Frontal cortex (tissue), 4 donors: ENCODE measurements around the gene LRWD1. TPM values are rescaled to one million over a fixed set of nuclear protein-coding genes. Genes with fewer than 3 reads are reported as not detected.
"Not testable (repeated sequence)": the region's sequence is repeated elsewhere in the genome, so short reads cannot be mapped to it uniquely, and the experiment has no call there.

Experiments
- DNase-seq, 2 donors: peaks; one replicate each; pipeline ENCODE4 v3.0.0; 2012; ENCODE audit warnings: low spot score in 2 of 2
- FAIRE-seq: peaks from 2 replicates; lab custom pipeline; 2012; peaks lifted over from hg19 to GRCh38; lab: Jason Lieb, UNC
- total RNA-seq: library from RNA; depleted of rRNA; stranded (reverse); fragments of >200 nt; gene quantifications from one replicate; pipeline ENCODE4 v1.2.3, GENCODE V29; 2014
- donor health status: control.
- donor health status: control.
- donor health status: control.

Gene LRWD1
- total RNA-seq, 1 donor from 2014 or later: 55.4 TPM

DNA sequence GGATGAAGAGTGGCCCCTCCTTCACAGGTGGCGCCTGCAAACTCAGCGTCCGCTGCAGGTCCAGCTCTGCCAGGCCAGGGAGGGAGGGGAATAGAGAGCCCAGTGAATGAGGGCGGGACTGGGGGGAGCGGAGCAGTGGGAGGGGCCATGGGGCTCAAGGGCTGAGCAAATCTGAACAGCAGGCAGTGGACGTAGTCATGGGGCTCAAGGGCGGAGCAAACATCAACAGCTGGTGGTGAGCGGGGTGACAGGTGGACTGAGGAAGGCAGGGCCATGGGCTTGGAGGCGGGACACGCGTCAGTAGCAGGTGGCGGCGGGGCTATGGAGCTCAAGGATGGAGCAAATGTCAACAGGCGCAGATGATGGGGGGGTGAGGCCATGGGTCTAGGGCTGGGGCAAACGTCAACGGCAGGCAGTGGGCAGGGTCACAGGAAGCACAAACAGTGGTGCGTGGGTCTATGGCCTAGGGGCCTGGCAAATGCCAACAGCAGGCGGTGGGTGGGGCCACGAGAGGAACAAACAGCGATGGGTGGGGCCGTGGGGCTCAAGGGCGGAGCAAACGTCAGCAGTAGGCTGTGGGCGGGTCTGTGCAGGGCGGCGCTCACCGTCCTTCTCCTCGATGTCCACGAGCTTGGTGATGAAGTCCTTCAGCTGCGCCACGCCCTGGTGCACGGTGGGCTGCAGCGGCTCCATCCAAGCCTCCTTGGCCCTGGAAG, 28.6 kb downstream of the LRWD1 start:
- FAIRE-seq, DNase-seq: not testable (repeated sequence)

DNA sequence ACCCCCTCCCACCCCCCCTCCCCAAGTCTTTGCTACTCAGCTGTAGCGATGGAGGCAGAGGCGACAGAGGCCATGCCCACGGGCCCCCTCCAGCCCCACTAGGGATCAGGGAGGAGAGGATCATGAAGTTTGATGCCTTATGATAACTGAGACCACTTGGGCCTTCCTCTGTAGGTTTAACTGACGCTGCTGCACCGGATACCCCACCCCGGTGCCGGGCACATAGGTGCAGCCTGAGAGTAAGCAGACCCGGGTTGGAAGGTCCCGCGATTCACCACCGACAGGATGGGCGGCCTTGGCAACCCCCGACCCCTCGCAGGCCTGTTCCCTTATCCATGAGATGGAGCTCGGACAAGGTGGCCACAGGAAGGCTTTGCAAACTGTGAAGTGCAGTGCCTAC, 29.2 kb downstream of the LRWD1 start:
- FAIRE-seq, DNase-seq: not testable (repeated sequence)

DNA sequence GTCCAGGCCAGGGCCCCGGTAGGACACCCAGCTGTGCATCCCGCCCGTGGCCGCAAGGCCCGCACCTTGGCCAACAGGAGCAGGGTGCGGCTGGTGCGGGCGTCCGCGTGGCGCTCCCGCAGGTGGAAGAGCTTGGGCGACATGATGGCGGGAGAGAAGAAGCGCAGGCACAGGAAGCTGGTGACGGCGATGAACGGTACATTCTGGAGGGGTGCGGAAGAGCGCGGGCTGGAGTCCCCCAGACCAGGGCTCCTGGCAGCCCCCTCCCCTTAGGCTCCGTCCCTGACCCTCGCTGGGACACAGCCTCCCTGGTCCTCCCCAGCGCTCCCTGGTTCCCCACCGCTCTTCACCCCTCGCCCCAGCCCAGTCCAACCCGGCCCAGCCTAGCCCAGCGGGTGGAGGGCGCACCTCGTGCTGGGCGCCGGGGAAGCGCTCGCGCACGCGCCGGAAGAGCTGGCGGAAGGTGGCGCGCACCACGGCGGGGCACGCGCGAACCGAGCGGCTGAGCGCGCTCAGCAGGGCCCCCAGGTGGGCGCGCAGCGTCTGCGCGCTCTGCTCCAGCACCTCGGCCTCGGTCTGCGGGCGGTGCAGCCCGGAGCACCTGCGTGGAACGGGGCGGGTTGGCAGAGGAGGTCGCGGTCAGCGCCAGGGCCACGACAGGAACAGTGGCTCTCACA, 29.8 kb downstream of the LRWD1 start:
- not testable (repeated sequence) for DNase-seq, FAIRE-seq

DNA sequence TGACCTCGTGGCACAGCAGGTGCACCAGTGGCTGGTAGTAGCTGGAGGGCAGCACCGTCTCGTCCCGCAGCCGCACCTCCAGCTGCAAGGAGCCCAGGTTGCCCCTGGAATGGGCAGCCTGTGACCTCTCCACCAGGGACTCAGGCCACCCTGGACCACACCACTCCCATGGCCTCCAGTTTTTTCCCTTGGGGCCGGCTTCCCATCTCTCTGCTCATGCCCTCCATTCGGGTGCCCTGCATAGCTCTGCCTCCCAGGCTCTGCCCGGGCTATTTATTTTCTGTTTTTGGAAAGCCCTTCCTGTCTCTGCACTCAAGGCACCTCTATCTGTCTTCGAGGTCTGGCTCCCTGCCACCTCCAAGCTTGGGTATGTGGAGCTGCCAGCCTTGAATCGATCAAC, 32.1 kb downstream of the LRWD1 start:
- not testable (repeated sequence) for FAIRE-seq, DNase-seq

DNA sequence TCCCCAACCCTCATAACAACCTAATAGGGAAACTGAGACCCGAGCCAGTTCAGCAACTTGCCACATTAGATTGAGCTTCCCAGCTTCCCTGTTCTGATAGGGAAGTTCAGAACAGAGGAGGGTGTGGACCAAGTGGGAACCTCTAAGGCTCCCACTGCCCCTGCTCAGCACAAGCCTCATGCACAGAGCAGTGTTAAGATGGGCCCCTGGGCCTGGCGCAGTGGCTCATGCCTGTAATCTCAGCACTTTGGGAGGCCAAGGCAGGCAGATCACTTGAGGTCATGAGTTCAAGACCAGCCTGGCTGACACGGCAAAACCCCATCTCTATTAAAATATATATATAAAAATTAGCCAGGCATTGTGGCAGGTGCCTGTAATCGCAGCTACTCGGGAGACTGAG, 32.5 kb downstream of the LRWD1 start:
- not testable (repeated sequence) for DNase-seq, FAIRE-seq

DNA sequence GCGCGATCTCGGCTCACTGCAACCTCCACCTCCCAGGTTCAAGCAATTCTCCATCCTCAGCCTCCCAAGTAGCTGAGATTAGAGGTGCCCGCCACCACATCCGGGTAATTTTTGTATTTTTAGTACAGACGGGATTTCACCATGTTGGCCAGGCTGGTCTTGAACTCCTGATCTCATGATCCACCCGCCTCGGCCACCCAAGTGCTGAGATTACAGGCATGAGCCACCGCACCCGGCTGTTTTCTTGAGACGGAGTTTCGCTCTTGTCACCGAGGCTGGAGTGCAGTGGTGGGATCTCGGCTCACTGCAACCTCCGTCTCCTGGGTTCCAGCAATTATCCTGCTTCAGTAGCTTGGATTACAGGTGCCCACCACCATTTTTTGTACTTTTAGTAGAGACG, 33.5 kb downstream of the LRWD1 start:
- not testable (repeated sequence) for FAIRE-seq, DNase-seq

DNA sequence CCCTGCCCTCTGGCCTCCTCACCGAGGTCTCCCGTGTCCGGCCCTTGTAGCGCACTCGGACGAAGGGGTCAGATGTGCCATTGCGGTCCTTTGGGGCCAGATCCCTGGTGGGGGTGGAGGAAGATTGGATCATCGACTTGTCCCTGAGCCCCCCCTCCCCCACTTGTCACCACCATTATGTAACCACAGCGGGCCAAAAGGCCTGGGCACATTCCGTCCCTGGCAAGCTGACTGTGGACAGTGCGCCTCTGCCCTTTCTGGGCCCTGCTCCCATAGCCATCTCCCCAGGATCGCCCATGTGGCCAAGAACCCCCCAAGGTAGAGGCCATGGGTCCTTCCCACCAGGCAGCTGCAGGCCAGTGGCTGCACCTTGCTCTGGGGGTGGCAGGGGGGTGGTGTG, 38.4 kb downstream of the LRWD1 start:
- FAIRE-seq: not testable (repeated sequence)

DNA sequence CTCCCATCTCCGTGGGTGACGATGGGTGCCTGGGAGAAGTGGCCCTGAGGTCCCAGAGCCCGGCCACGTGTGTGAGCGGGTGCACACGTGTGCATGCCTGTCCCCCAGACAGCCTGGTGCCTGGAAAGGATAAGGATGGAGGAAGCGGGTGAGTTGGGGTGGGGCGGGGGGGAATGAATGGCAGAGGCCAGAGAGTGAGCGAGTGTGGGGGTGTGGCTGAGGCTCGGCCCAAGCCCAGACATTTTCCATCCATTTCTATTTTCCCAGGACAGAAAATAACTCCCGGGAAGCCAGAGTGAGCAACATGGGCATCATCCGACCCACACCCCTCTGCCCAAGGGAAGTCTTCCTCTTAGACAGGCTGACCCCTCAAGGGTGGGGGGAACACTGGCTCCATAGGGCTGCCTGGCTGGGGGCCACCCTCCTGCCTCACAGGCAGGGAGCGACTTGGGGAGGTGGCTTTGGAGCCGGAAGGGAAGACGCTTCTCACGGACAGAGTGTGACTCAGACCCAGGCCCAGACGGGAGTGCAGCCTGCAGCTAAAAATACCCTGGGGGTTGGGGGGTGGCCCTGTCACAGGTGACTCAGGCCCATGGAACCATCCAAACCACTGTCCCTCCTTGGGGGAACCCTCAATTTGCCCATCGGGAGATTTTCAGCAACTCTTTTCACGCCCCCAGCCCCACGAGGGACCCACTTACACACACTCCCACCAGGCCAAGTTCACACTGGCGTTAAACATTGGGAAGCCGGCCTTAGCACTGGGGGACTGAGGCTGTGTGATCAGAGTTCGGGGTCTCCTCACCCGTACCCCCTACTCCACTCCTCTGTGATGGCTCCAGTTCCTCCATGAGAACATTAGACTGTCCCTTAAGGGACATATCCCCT, 40.8 kb downstream of the LRWD1 start:
- not testable (repeated sequence) for FAIRE-seq

More for the DNA sequence above, 38.4 kb downstream of the LRWD1 start:
- not testable (repeated sequence) for DNase-seq

DNA sequence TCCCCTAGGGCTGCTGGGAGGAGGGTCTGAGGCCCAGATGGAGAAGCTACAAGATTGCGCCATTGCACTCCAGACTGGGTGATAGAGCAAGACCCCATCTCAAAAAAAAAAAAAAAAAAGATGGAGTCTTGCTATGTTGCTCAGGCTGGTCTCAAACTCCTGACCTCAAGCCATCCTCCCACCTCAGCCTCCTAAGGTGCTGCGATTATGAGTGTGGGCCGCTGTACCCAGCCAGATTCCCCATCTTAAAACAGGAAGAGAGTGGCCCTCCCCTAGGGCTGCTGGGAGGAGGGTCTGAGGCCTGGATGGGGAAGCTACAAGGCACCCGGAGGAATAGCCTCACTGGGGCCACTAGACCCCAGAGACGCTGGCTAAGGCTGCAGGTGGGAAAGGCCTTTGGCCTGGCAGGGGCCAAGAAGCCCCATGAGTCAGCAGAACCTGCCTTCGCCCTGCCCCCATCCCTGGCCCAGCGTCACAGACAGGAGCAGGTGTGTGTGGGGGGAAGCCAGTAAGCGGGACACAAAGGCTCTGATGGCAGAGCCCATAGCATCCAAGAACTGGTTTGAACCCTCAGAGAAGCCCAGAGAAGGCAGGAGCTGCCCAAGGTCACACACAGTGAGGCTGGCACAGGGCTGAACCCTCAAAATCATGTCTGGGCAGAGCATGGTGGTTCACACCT, 42.8 kb downstream of the LRWD1 start:
- DNase-seq, FAIRE-seq: not testable (repeated sequence)

More for the DNA sequence above, 40.8 kb downstream of the LRWD1 start:
- DNase-seq: not testable (repeated sequence)

DNA sequence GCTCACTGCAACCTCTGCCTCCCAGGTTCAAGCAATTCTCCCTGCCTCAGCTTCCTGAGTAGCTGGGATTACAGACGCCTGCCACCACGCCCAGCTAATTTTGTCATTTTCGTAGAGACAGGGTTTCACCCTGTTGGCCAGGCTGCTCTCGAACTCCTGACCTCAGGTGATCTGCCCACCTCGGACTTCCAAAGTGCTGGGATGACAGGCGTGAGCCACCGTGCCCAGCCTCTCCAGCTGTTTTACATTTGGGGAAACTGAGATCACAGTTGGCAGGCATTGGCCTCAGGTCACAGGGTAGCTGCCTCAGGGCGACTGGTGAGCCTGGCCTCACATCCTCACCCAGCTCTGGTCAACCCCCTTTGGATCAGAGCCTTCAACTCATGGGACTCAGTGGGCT, 45.8 kb downstream of the LRWD1 start:
- DNase-seq: not testable (repeated sequence)

DNA sequence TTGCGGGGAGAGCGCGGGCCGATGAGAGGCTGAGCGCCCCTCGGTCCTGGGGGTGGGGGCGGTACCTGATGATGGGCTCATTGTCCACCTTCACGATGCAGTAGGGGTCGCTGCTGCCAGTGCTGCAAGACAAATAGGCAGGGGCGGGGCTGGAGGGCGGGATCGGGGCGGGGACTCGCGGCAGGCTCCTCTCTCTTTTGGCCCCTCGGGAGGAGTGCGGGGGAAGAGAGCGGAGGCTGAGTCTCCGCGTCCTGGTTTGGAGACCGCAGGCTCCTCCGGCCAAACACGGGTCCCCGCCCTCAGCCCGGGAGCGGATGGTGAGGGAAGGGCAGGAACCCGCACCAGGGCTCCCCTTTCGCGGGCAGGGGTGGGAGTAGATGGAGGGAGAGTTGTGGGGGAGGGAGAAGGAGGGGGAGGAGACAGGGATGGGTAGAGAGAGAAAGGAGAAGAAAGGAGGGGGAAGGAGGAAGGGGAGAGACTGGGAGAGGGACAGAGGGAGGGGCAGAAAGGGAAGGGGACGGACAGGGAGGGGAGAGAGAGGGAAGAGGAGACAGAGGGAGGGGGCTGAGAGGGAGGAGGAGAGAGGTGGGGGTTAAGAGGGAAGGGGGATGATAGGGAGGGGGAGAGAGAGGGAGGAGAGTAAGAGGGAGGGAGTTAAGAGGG, 47.2 kb downstream of the LRWD1 start:
- not testable (repeated sequence) for FAIRE-seq, DNase-seq

More for the DNA sequence above, 45.8 kb downstream of the LRWD1 start:
- not testable (repeated sequence) for FAIRE-seq

DNA sequence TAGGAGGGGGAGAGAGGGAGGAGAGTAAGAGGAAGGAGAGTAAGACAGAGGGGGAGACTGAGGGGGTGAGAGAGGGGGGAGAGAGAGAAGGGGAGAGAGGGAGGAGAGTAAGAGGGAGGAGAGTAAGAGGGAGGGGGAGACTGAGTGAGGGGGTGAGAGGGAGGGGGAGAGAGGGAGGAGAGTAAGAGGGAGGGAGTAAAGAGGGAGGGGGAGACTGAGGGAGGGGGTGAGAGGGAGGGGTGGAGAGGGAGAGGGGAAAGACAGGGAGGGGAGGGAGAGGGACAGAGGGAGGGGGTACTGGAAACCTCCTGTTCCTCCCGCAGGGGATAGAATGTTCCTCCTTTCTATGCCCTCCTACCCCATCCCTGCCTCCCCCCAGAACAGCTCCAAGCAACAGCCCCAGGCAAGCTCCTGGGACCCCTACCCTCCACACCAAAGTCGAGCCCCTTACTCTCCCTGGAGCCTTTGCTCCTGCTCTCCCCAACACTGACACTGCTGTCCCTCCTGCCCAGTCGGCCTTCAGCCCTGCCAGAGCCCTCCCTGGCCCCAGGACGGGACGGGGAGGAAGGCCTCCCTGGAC, 47.9 kb downstream of the LRWD1 start:
- DNase-seq, FAIRE-seq: not testable (repeated sequence)

DNA sequence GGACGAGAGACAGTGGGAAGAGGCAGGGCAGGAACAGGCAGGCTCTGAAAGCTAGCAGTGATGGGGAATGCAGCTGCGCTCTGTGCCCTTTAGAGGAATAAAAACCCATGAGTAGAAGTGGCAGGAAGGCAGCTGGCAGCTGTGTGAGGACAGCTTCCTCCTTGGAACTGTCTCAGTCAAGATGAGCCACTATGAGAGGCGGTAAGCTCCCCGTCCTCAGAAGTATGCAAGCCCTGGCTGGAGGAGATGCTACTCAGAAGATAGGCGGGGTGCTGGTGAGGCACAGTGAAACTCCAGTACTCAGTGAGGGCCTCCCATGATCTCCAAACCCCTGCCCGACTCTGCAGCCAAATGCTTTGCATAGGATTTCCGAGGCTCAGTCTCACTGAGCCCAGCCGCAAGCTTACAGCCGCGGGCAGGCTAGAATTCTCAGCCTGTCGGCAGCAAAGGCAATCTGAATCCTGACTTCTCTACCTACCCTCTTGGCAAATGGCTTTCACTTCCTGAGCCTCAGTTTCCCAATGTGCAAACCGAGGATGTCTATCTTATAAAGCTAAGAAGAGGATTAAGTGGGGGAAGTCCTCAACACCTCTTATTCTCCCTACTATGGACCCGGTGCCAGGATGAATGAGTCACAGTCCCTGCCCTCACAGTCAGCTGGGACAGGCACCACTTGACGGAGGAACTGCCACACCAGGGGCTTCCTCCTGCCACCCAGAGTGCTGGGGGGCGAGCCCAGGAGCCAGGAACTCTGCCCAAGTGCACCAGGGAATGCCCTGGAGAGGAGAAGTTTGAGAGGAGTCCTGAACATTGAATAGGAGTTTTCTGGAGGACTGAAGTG, 50.3 kb downstream of the LRWD1 start:
- FAIRE-seq, DNase-seq: not testable (repeated sequence)

DNA sequence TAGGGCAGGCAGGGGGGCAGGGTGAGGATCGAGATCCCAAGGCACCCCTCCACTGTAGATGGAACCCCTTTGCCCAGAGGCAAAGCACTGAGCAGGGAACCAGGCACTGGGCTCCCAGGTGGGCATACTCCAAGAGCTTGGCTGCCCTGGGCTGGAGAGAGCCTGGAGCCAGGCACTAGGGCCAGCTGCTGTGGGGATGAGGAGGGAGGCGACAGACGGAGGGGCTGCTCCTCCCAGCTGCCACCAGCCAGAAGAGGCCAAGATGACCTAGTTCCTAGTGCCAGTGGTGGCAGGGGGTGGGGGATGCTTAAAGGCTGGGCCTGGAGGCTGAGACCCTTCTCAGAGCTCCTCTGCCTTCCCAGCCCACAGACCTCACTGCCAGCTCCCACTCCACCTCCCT, 51.1 kb downstream of the LRWD1 start:
- DNase-seq, FAIRE-seq: not testable (repeated sequence)

DNA sequence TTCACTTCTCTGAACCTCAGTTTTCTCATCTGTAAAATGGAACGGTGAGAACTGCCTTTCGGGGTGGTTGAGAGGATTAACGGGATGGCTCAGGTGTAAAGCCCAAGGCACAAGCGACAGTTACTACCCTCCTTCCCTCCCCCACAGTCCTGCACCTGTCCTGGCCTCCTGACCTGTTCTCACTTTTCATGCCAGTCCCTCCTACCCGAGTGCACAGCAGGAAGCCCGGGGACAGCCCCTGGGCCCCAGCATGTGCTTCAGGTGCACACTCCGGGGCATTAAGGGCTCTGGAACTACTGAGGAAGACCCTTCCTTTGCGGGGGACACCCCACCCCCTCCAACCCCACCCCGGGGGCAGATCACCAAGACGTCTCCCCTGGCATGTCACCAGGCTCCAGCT, 52.2 kb downstream of the LRWD1 start:
- not testable (repeated sequence) for FAIRE-seq, DNase-seq

DNA sequence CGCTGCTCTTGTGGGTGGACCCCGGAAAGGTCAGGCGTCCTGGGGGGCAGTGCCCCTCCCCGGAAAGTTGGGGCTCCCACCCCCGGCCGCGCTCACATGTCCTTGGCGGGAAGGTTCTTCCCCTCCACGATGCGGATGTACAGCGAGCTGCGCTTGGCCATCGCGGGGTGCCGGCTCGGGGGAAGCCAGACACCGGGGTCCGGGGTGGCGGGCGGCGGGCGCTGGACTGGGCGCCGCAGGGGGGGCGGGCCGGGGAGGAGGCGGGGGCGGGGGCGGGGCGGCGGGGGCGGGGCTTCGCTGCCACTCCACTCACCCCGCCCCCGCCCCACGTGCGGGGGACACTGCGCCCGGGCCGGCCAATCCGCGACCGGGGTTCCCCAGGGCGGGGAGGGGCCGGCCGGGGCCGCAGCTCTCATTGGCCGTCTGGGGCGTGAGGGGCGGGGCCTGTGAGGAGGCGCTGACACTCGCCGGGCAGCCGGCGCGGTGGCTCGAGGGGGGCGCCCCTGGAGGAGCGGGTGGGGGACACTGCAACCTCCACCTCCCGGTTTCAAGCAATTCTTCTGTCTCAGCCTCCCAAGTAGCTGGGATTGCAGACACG, 52.9 kb downstream of the LRWD1 start, which contains the start of gene RASA4B:
Gene RASA4B, minus strand, starts transcription at position 228 of the 598 bp plus-strand sequence. Its CDS starts 67 bp downstream, at position 161.
- not testable (repeated sequence) for FAIRE-seq

DNA sequence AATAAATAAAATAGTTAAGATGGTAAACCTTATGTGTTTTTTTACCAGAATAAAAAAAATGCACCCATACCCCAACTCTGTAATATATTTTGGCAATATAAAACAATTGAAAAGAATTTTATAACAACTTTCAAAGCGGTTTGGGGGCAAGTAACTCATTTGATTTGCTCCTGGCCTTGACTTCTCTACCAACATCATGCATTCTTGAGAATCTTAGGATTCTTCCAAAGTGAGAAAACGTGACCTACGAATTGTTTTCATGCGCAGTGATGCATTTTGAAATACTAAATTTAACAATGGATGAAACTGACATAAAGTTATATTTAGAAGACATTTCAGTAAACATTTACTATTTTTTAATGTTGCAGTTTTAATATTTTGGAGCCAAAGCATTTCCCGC, 56.0 kb downstream of the LRWD1 start:
- not testable (repeated sequence) for DNase-seq, FAIRE-seq

More for the DNA sequence above, 52.9 kb downstream of the LRWD1 start, which contains the start of gene RASA4B:
- DNase-seq: not testable (repeated sequence)
